K562 (cell line): ENCODE data around the gene UBXN1. TPM values are rescaled to one million over a fixed set of nuclear protein-coding genes. Genes with fewer than 3 reads are reported as not detected.

ENCODE experiments used
- ATAC-seq: fragments of 200-7000 bp; cut with Tn5 transposase; 3 replicates; pipeline ENCODE4 v1.9.1; 2020; ENCODE audit warnings: moderate library complexity
- BruUV-seq: library from RNA; stranded (reverse); fragments of 400-500 nt; replicated peaks from 2 replicates; lab custom pipeline; 2021; lab: Mats Ljungman, UMichigan
- CTCF ChIA-PET: fragments of 300-600 bp; formaldehyde crosslinking; extraction: SDS; loops from one replicate; lab custom pipeline; 2021; ENCODE audit warnings: low intra/inter-chr PET ratio; lab: Yijun Ruan, JAX
- POLR2A ChIA-PET: fragments of 300-600, 350-650 bp; sonication (Branson Sonifier 250); formaldehyde crosslinking; extraction: SDS; loops from one replicate; lab custom pipeline; 2021; ENCODE audit warnings: antibody characterized with exemption, inconsistent platforms; lab: Yijun Ruan, JAX
- DNase-seq, 4 experiments: peaks; one replicate each; pipeline versions ENCODE4 v3.0.0 to v3.0.0-alpha.2; 2011 to 2018; ENCODE audit warnings: low spot score in 3 of 4, mixed read lengths in 3 of 4; ENCODE audit errors: extremely low read depth in 1 of 4
- FAIRE-seq: peaks from 2 replicates; lab custom pipeline; 2011; peaks lifted over from hg19 to GRCh38; lab: Jason Lieb, UNC
- H2AFZ ChIP-seq: 2 replicates; pipeline ENCODE4 v1.6.0; 2011; ENCODE audit warnings: low read depth, low read length, control low read depth, inconsistent platforms
- H3K27ac ChIP-seq: fragments of 200-600 bp; 3 replicates; pipeline ENCODE4 v1.8.0; 2011; ENCODE audit warnings: low read depth, mild to moderate bottlenecking, control low read depth, inconsistent platforms, low read length, moderate library complexity, mixed read lengths; ENCODE audit errors: extremely low read depth
- H3K27me3 ChIP-seq, 2 experiments: fragments of 300-600 bp in 1 of 2; 2 replicates in 1 of 2; 3 replicates in 1 of 2; pipeline versions ENCODE4 v1.6.0 to v1.8.0; 2011; ENCODE audit warnings: inconsistent platforms in 2 of 2, low read length in 2 of 2, mild to moderate bottlenecking in 1 of 2, mixed read lengths in 1 of 2, moderate library complexity in 1 of 2; ENCODE audit not compliant: control insufficient read depth in 2 of 2, insufficient read depth in 2 of 2
- H3K36me3 ChIP-seq: fragments of 300-600 bp; 3 replicates; pipeline ENCODE4 v1.8.0; 2011; ENCODE audit warnings: mild to moderate bottlenecking, low read length, inconsistent platforms; ENCODE audit not compliant: control insufficient read depth, insufficient read depth
- H3K4me1 ChIP-seq, 2 experiments: fragments of 200-600 bp in 1 of 2; replicated peaks in 1 of 2; 2 replicates in 1 of 2; 3 replicates in 1 of 2; pipeline versions ENCODE4 v1.5.1 to v1.8.0; 2011; ENCODE audit warnings: inconsistent platforms in 2 of 2, low read length in 2 of 2, mild to moderate bottlenecking in 1 of 2, mixed read lengths in 1 of 2, moderate library complexity in 1 of 2; ENCODE audit not compliant: control insufficient read depth in 2 of 2, insufficient read depth in 2 of 2
- H3K4me2 ChIP-seq: 2 replicates; pipeline ENCODE4 v1.6.1; 2011; ENCODE audit warnings: low read length, control low read depth, inconsistent platforms, mixed read lengths; ENCODE audit not compliant: insufficient read depth
- H3K4me3 ChIP-seq: fragments of 200-600 bp; sonication (generic), shearing (Covaris generic); 2 replicates; pipeline ENCODE4 v1.5.1; 2016; ENCODE audit warnings: control low read depth, inconsistent platforms
- H3K79me2 ChIP-seq: fragments of 200-600 bp; 3 replicates; pipeline ENCODE4 v1.8.0; 2011; ENCODE audit warnings: low read length, inconsistent platforms; ENCODE audit not compliant: control insufficient read depth, insufficient read depth
- H3K9ac ChIP-seq, 2 experiments: 2 replicates each; pipeline versions ENCODE4 v1.6.0 to v1.6.1; 2011; ENCODE audit warnings: low read depth in 2 of 2, low read length in 2 of 2, control low read depth in 1 of 2, inconsistent platforms in 1 of 2, mild to moderate bottlenecking in 1 of 2, mixed read lengths in 1 of 2; ENCODE audit not compliant: insufficient read depth in 1 of 2
- H3K9me1 ChIP-seq: one replicate; pipeline ENCODE4 v1.6.0; 2011; ENCODE audit warnings: inconsistent platforms, mild to moderate bottlenecking, low read length, moderate library complexity; ENCODE audit not compliant: control insufficient read depth, insufficient read depth
- H3K9me3 ChIP-seq: replicated peaks from 2 replicates; pipeline ENCODE4 v1.5.1; 2011; ENCODE audit warnings: low read depth, low read length, inconsistent platforms; ENCODE audit not compliant: control insufficient read depth, insufficient read depth
- H4K20me1 ChIP-seq: replicated peaks from 2 replicates; pipeline ENCODE4 v1.6.1; 2011; ENCODE audit warnings: low read length, inconsistent platforms, mixed read lengths; ENCODE audit not compliant: control insufficient read depth, insufficient read depth
- CHD2 ChIP-seq: IDR thresholded peaks from 2 replicates; pipeline ENCODE4 v1.6.1; 2011; ENCODE audit warnings: low read depth, low read length
- CXXC5 ChIP-seq: fragments of 250-450 bp; sonication (Bioruptor Pico); IDR thresholded peaks from 2 replicates; pipeline ENCODE4 v1.8.0; 2022; ENCODE audit warnings: inconsistent platforms, mild to moderate bottlenecking, moderate library complexity
- FIP1L1 ChIP-seq: fragments of 200-400 bp; formaldehyde crosslinking; IDR thresholded peaks from 2 replicates; pipeline ENCODE4 v1.6.1; 2018; ENCODE audit warnings: mild to moderate bottlenecking, low read depth, low read length; ENCODE audit not compliant: poor library complexity, severe bottlenecking
- KAT7 ChIP-seq: sonication (generic); formaldehyde crosslinking; IDR thresholded peaks from 2 replicates; pipeline ENCODE4 v1.8.0; 2022; ENCODE audit warnings: missing genetic modification reagents, mild to moderate bottlenecking, borderline replicate concordance
- NBN ChIP-seq: fragments of 450-650 bp; IDR thresholded peaks from 2 replicates; pipeline ENCODE4 v1.6.1; 2016; ENCODE audit warnings: low read depth, mild to moderate bottlenecking
- NFIX ChIP-seq: fragments of 250-450 bp; sonication (Bioruptor Pico); IDR thresholded peaks from 2 replicates; pipeline ENCODE4 v1.4.0; 2020; ENCODE audit warnings: low read depth, mild to moderate bottlenecking, moderate library complexity
- POLR2AphosphoS5 ChIP-seq: IDR thresholded peaks from 2 replicates; pipeline ENCODE4 v1.6.1; 2011; ENCODE audit warnings: mild to moderate bottlenecking, low read depth, low read length, moderate library complexity; ENCODE audit not compliant: control insufficient read depth, insufficient read depth
- RBBP5 ChIP-seq: fragments of 200-600 bp; sonication (generic); IDR thresholded peaks from 2 replicates; pipeline ENCODE4 v1.6.1; 2012; ENCODE audit warnings: borderline replicate concordance, mild to moderate bottlenecking, low read length, control low read depth, inconsistent platforms; ENCODE audit not compliant: insufficient read depth, poor library complexity, severe bottlenecking
- SOX6 ChIP-seq: fragments of 450-650 bp; IDR thresholded peaks from 2 replicates; pipeline ENCODE4 v1.6.1; 2014; ENCODE audit warnings: mild to moderate bottlenecking
- SUPT5H ChIP-seq: fragments of 450-650 bp; IDR thresholded peaks from 2 replicates; pipeline ENCODE4 v1.6.1; 2016
- TAF1 ChIP-seq: IDR thresholded peaks from 2 replicates; pipeline ENCODE4 v1.6.1; 2011; ENCODE audit warnings: mild to moderate bottlenecking, low read length, moderate library complexity; ENCODE audit not compliant: insufficient read depth, control insufficient read depth, severe bottlenecking; ENCODE audit errors: extremely low read depth
- TBP ChIP-seq: optimal IDR thresholded peaks from 2 replicates; pipeline ENCODE3; 2011; ENCODE audit warnings: low read depth, low read length, improper control_type of control experiment
- ZKSCAN1 ChIP-seq: fragments of 150-350 bp; IDR thresholded peaks from 2 replicates; pipeline ENCODE4 v1.6.1; 2016; ENCODE audit warnings: low read depth, low read length
- ZNF12 ChIP-seq: sonication (generic); formaldehyde crosslinking; IDR thresholded peaks from 2 replicates; pipeline ENCODE4 v1.4.0; 2020; ENCODE audit warnings: mild to moderate bottlenecking, missing genetic modification reagents
- ZNF175 ChIP-seq: fragments of 200-800 bp; sonication (Bioruptor generic); IDR thresholded peaks from 2 replicates; pipeline ENCODE4 v1.6.1; 2016; ENCODE audit warnings: low read depth, mild to moderate bottlenecking, missing genetic modification characterization, missing compliant biosample characterization
- WGBS: fragments of 100-300 bp; shearing (Covaris generic); methylation state at CpG from one replicate; pipeline ENCODE4 v1.1.6; 2016; ENCODE audit warnings: low coverage, mixed read lengths; ENCODE audit not compliant: insufficient coverage; ENCODE audit errors: missing lambda C conversion rate; 5-methylcytosine and 5-hydroxymethylcytosine counted together
- in situ Hi-C: fragments of 300-500 bp; cut with MboI; formaldehyde crosslinking; loops from 4 replicates; pipeline ENCODE4 v1.15.0; 2018; ENCODE audit warnings: inconsistent platforms, mixed read lengths
- intact Hi-C: fragments of 100-400 bp; cut with micrococcal nuclease; formaldehyde crosslinking; loops from 2 replicates; pipeline ENCODE4 v1.14.2; 2022
- polyA plus RNA-seq, 8 experiments: library from polyadenylated mRNA; depleted of rRNA in 4 of 8; stranded (reverse) in 5 of 8; unstranded in 3 of 8; fragments of >200 nt; fragmentation: Nextera tagmentation in 2 of 8; fragmentation: Illumina TruSeq in 1 of 8; extraction: Ambion mirVana in 2 of 8; extraction: Trizol in 1 of 8; gene quantifications; 2 replicates each; pipeline versions ENCODE4 v1.2.1 to v1.2.3, GENCODE V29; 2011 to 2014; ENCODE audit warnings: inconsistent platforms in 1 of 8, missing spikeins in 1 of 8
- total RNA-seq, 7 experiments: library from RNA; depleted of rRNA in 6 of 7; stranded (reverse); fragments of >200 nt in 6 of 7; fragmentation: Illumina TruSeq in 2 of 7; extraction: Trizol in 2 of 7; gene quantifications; 2 replicates each; pipeline versions ENCODE4 v1.2.1 to v1.2.3, GENCODE V29; 2011 to 2021; ENCODE audit warnings: low replicate concordance in 1 of 7
- TF ChIP-seq, protein P1 (sequence below): conservative IDR thresholded peaks from 2 replicates; pipeline ENCODE4 v1.6.1; 2011; ENCODE audit warnings: low read depth, mild to moderate bottlenecking, low read length; ENCODE audit not compliant: control insufficient read depth
- TF ChIP-seq, protein P2 (sequence below), 2 experiments: fragments of 450-650 bp; conservative IDR thresholded peaks; 2 replicates each; pipeline ENCODE4 v1.6.1; 2017; ENCODE audit warnings: mild to moderate bottlenecking in 2 of 2, moderate library complexity in 2 of 2

Gene UBXN1
- total and polyA plus RNA-seq, 9 of the 15 experiments (the other 6 are each of a cell fraction or from before 2014, with no cell fraction given) = 4.8 to 263 (median 99.7) TPM

DNA sequence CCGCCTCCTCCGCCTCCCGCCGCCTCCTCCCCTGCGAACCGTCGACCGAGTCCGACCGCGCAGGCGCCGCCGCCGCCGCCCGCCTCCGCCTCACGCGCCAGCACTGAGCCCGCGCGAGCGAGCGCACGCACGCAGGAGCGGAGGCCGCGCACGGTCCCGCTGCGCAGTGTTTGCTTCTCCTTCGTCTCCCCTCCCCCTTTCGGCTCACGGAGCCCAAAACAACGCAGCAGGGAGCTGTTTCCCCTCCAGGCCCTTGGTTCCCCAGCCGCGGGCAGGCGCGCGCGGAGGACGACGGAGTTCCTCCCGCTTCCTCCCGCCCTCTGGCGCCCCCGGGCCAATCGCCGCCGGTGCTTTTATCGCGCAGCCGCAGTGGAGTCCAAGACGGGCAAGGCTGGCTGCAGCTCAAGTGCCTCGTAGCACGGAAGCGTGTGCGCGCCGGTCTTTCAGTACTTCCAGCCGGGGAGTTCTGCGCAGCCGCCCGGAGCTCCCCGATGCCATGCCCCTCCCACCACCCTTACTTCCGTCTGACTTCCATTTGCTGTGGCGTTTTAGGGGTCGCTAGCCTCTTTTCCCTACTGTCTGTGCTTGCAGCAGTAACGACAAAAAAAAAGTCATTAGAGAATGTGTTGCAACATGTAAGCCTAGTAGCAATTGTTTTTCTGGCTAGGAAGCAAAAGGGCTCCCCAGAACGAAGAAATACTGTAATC lies 48.4 kb upstream of the UBXN1 start, which contains the start of gene HNRNPUL2:
TSS of gene HNRNPUL2 (minus strand) at position 293 of the 707 bp plus-strand sequence. CDS start 301 bp downstream, outside the sequence.
- Histone ChIP-seq H3K4me3 (peak within 1 kb of the TSS; percentile 90), H2AFZ (peak within 1 kb of the TSS; percentile 100), H3K9me1 (no peaks in the 10 kb centered on the region), H3K36me3 (peaks cover 51% of the 10 kb centered on the region), H4K20me1 (peaks cover 6% of the 10 kb centered on the region; the same call in 1 of the 2 replicates), H3K9ac (peak within 1 kb of the TSS; percentile 98 to 100), H3K4me1 (peaks cover 13 to 19% of the 10 kb centered on the region in 2 experiments; a peak in 4 of 5 replicates), H3K27ac (peak within 1 kb of the TSS; percentile 99), H3K9me3 (no peaks in the 10 kb centered on the region), H3K4me2 (peak within 1 kb of the TSS; percentile 100), H3K79me2 (peaks cover 75% of the 10 kb centered on the region), H3K27me3 (no peaks in the 10 kb centered on the region)
- ChIA-PET CTCF (interaction anchor here (0.7 to 1.1 kb wide), 2 partner anchors 34 to 60 kb away, joined by 3 to 4 read pairs; partner anchors contain the start of genes POLR2G and TMEM179B), POLR2A (interaction anchor here (0.5 to 4.5 kb wide), 33 partner anchors 9 to 269 kb away, joined by 3 to 31 read pairs (median 4); partner anchors contain the start of genes AHNAK, BSCL2, C11orf98 and CSKMT)
- intact Hi-C loops (loop anchor here (1.0 to 10.0 kb wide), 7 partner anchors 21 to 135 kb away; partner anchors contain the start of genes BSCL2, GNG3, POLR2G and TMEM179B), in situ Hi-C loops (no loop called here)
- ATAC-seq (peak; percentile 90), DNase-seq (peak; percentile 94 to 99 (median 96)), FAIRE-seq (peak; percentile 89)
- under 1% methylated on average over 47 of the region's 72 CpGs for WGBS
- no TSS peak for BruUV-seq
- TF ChIP-seq ZNF12 (CRISPR knock-in tag) (no peak), TAF1 (peak; percentile 73), SUPT5H (peak; percentile 96), KAT7 (CRISPR knock-in tag) (peak; percentile 76; the same call in 1 of the 2 replicates), NFIX (CRISPR knock-in tag) (no peak), FIP1L1 (peak; percentile 77), ZNF175 (CRISPR knock-in tag) (peak; percentile 42; the same call in 1 of the 2 replicates), SOX6 (peak; percentile 67; the same call in 1 of the 2 replicates), RBBP5 (peak; percentile 80), CXXC5 (peak; percentile 99), ZKSCAN1 (no peak), POLR2AphosphoS5 (peak; percentile 83; the same call in 1 of the 2 replicates), TBP (peak; percentile 74), NBN (0 out of 2 replicates have a peak, but pooled peaks have one; percentile 47), CHD2 (peak; percentile 67)
- TF ChIP-seq, protein P1, sequence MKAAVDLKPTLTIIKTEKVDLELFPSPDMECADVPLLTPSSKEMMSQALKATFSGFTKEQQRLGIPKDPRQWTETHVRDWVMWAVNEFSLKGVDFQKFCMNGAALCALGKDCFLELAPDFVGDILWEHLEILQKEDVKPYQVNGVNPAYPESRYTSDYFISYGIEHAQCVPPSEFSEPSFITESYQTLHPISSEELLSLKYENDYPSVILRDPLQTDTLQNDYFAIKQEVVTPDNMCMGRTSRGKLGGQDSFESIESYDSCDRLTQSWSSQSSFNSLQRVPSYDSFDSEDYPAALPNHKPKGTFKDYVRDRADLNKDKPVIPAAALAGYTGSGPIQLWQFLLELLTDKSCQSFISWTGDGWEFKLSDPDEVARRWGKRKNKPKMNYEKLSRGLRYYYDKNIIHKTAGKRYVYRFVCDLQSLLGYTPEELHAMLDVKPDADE = peak; percentile 31; the same call in 1 of the 2 replicates
- TF ChIP-seq, protein P2, sequence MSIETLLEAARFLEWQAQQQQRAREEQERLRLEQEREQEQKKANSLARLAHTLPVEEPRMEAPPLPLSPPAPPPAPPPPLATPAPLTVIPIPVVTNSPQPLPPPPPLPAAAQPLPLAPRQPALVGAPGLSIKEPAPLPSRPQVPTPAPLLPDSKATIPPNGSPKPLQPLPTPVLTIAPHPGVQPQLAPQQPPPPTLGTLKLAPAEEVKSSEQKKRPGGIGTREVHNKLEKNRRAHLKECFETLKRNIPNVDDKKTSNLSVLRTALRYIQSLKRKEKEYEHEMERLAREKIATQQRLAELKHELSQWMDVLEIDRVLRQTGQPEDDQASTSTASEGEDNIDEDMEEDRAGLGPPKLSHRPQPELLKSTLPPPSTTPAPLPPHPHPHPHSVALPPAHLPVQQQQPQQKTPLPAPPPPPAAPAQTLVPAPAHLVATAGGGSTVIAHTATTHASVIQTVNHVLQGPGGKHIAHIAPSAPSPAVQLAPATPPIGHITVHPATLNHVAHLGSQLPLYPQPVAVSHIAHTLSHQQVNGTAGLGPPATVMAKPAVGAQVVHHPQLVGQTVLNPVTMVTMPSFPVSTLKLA (conservative IDR thresholded peaks at IDR 0.05) = peak; percentile 46 to 81; a peak in 3 of 4 replicates
